ENCODE results near the gene USP33.

- TF ChIP-seq TAF1 (IDR thresholded peaks at IDR 0.05; ENCODE audit: low read depth): no peak
- TF ChIP-seq, protein P1, sequence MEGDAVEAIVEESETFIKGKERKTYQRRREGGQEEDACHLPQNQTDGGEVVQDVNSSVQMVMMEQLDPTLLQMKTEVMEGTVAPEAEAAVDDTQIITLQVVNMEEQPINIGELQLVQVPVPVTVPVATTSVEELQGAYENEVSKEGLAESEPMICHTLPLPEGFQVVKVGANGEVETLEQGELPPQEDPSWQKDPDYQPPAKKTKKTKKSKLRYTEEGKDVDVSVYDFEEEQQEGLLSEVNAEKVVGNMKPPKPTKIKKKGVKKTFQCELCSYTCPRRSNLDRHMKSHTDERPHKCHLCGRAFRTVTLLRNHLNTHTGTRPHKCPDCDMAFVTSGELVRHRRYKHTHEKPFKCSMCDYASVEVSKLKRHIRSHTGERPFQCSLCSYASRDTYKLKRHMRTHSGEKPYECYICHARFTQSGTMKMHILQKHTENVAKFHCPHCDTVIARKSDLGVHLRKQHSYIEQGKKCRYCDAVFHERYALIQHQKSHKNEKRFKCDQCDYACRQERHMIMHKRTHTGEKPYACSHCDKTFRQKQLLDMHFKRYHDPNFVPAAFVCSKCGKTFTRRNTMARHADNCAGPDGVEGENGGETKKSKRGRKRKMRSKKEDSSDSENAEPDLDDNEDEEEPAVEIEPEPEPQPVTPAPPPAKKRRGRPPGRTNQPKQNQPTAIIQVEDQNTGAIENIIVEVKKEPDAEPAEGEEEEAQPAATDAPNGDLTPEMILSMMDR (IDR thresholded peaks at IDR 0.05; ENCODE audit: poor library complexity, severe bottlenecking): no peak
- TF ChIP-seq EZH2 (IDR thresholded peaks at IDR 0.05; ENCODE audit: borderline replicate concordance, insufficient read depth, low read length, poor library complexity, severe bottlenecking): no peak
- no peak for TF ChIP-seq RAD21 (conservative IDR thresholded peaks at IDR 0.05)
- no peak for TF ChIP-seq POLR2AphosphoS5 (IDR thresholded peaks at IDR 0.05)
- no peak for TF ChIP-seq REST (IDR thresholded peaks at IDR 0.05; ENCODE audit: borderline replicate concordance)
These were observed 110.5 kb downstream of the USP33 start for GRCh38 chr1:77649127-77649526.

All from neural cell (in vitro differentiated cells).